ENCODE data around the gene KRTAP19-8. TPM values are rescaled to one million over a fixed set of nuclear protein-coding genes. Genes with fewer than 3 reads are reported as not detected.

KRTAP19-8 gene
- total RNA-seq, 1 donor = not detected

GRCh38 chr21:31014891-31015290, 23.4 kb downstream of the KRTAP19-8 start:
- TF ChIP-seq CTCF (IDR thresholded peaks at IDR 0.05; ENCODE audit: insufficient read depth, low read length) = no peak
- no peak overlapping the region for H3K4me3 ChIP-seq (ENCODE audit: low read depth, low read length)
- DNase-seq (ENCODE audit: low read depth) = no peak

GRCh38 chr21:31012133-31013089, 25.9 kb downstream of the KRTAP19-8 start:
- no peak overlapping the region for H3K4me3 ChIP-seq (ENCODE audit: low read depth, low read length)
- DNase-seq (ENCODE audit: low read depth) = no peak
- TF ChIP-seq CTCF (IDR thresholded peaks at IDR 0.05; ENCODE audit: insufficient read depth, low read length) = no peak

GRCh38 chr21:31011412-31011811, 26.9 kb downstream of the KRTAP19-8 start:
- DNase-seq (ENCODE audit: low read depth) = no peak
- TF ChIP-seq CTCF (IDR thresholded peaks at IDR 0.05; ENCODE audit: insufficient read depth, low read length) = no peak
- no peak overlapping the region for H3K4me3 ChIP-seq (ENCODE audit: low read depth, low read length)

GRCh38 chr21:31008355-31008754, 29.9 kb downstream of the KRTAP19-8 start:
- DNase-seq (ENCODE audit: low read depth) = no peak
- no peak for TF ChIP-seq CTCF (IDR thresholded peaks at IDR 0.05; ENCODE audit: insufficient read depth, low read length)
- no peak overlapping the region for H3K4me3 ChIP-seq (ENCODE audit: low read depth, low read length)

- H3K4me3 ChIP-seq (ENCODE audit: low read depth, low read length) = no peak overlapping the region
- DNase-seq (ENCODE audit: low read depth) = no peak
- no peak for TF ChIP-seq CTCF (IDR thresholded peaks at IDR 0.05; ENCODE audit: insufficient read depth, low read length)
These were observed 33.3 kb downstream of the KRTAP19-8 start for GRCh38 chr21:31005019-31005418.

- no peak for TF ChIP-seq CTCF (IDR thresholded peaks at IDR 0.05; ENCODE audit: insufficient read depth, low read length)
- DNase-seq (ENCODE audit: low read depth) = no peak
- H3K4me3 ChIP-seq (ENCODE audit: low read depth, low read length) = no peak overlapping the region
These were observed 34.8 kb downstream of the KRTAP19-8 start for GRCh38 chr21:31003471-31003870.

All from fibroblast of the aortic adventitia (primary cell).